H1 (cell line): ENCODE measurements around the gene SLCO4C1. TPM values are rescaled to one million over a fixed set of nuclear protein-coding genes. Genes with fewer than 3 reads are reported as not detected.

Experiments
- CTCF ChIA-PET: fragments of 300-600 bp; sonication (Branson Sonifier 250); formaldehyde crosslinking; loops from one replicate; lab custom pipeline; 2021; ENCODE audit not compliant: partially characterized antibody; lab: Charles Lee
- POLR2A ChIA-PET: fragments of 300-600 bp; sonication (Branson Sonifier 250); formaldehyde crosslinking; loops from one replicate; lab custom pipeline; 2021; ENCODE audit warnings: inconsistent platforms; ENCODE audit not compliant: partially characterized antibody; lab: Charles Lee
- DNase-seq, 2 experiments: peaks; one replicate each; pipeline versions ENCODE4 v3.0.0 to v3.0.0-alpha.2; 2010 to 2022; ENCODE audit warnings: low spot score in 2 of 2, low read depth in 1 of 2, mixed read lengths in 1 of 2
- FAIRE-seq: peaks from 2 replicates; lab custom pipeline; 2011; peaks lifted over from hg19 to GRCh38; lab: Jason Lieb, UNC
- H2AFZ ChIP-seq: 2 replicates; pipeline ENCODE4 v1.8.1; 2012; ENCODE audit warnings: low read length, inconsistent platforms
- H2AK5ac ChIP-seq: 2 replicates; pipeline ENCODE4 v1.6.1; 2013; ENCODE audit warnings: low read depth, low read length
- H2BK120ac ChIP-seq: replicated peaks from 2 replicates; pipeline ENCODE3; 2013; ENCODE audit warnings: low read depth, low read length, inconsistent platforms
- H2BK12ac ChIP-seq: 2 replicates; pipeline ENCODE4 v1.6.1; 2013; ENCODE audit warnings: low read depth, low read length
- H2BK15ac ChIP-seq: 2 replicates; pipeline ENCODE4 v1.6.1; 2013; ENCODE audit warnings: low read length
- H2BK20ac ChIP-seq: 2 replicates; pipeline ENCODE4 v1.6.1; 2013; ENCODE audit warnings: low read length
- H2BK5ac ChIP-seq: 2 replicates; pipeline ENCODE4 v1.6.1; 2013; ENCODE audit warnings: low read depth, low read length
- H3K14ac ChIP-seq: 2 replicates; pipeline ENCODE4 v1.6.1; 2013; ENCODE audit warnings: inconsistent platforms; ENCODE audit not compliant: insufficient read length
- H3K18ac ChIP-seq: 2 replicates; pipeline ENCODE4 v1.6.1; 2013; ENCODE audit warnings: low read length; ENCODE audit errors: extremely low read depth
- H3K23ac ChIP-seq: 2 replicates; pipeline ENCODE4 v1.6.1; 2013; ENCODE audit warnings: inconsistent platforms; ENCODE audit not compliant: insufficient read length
- H3K23me2 ChIP-seq: 2 replicates; pipeline ENCODE4 v1.6.1; 2013; ENCODE audit warnings: low read depth, low read length
- H3K27ac ChIP-seq: 2 replicates; pipeline ENCODE4 v1.6.1; 2011; ENCODE audit warnings: low read depth, low read length, inconsistent platforms
- H3K27me3 ChIP-seq, 4 experiments: replicated peaks in 1 of 4; 1 replicate in 1 of 4; 2 replicates in 3 of 4; pipeline versions ENCODE4 v1.6.1 to v1.8.1; 2011 to 2013; ENCODE audit warnings: low read length in 3 of 4, mild to moderate bottlenecking in 3 of 4, inconsistent platforms in 2 of 4, mixed read lengths in 2 of 4, moderate library complexity in 1 of 4; ENCODE audit not compliant: control insufficient read depth in 3 of 4, insufficient read depth in 3 of 4; ENCODE audit errors: extremely low read depth in 1 of 4
- H3K36me3 ChIP-seq, 4 experiments: 2 replicates each; pipeline versions ENCODE4 v1.6.1 to v1.8.1; 2011 to 2013; ENCODE audit warnings: mild to moderate bottlenecking in 4 of 4, low read length in 3 of 4, moderate library complexity in 2 of 4, control low read depth in 1 of 4, inconsistent platforms in 1 of 4; ENCODE audit not compliant: insufficient read depth in 4 of 4, control insufficient read depth in 2 of 4
- H3K4ac ChIP-seq: replicated peaks from 2 replicates; pipeline ENCODE3; 2013; ENCODE audit warnings: low read length, low read depth, mixed read lengths, inconsistent platforms; ENCODE audit not compliant: insufficient read length
- H3K4me1 ChIP-seq, 4 experiments: replicated peaks in 1 of 4; 1 replicate in 1 of 4; 2 replicates in 3 of 4; pipeline versions ENCODE4 v1.6.1 to v1.8.1; 2011 to 2013; ENCODE audit warnings: low read length in 3 of 4, inconsistent platforms in 2 of 4, mixed read lengths in 1 of 4; ENCODE audit not compliant: insufficient read depth in 4 of 4, control insufficient read depth in 3 of 4
- H3K4me2 ChIP-seq, 2 experiments: 2 replicates each; pipeline versions ENCODE4 v1.6.1 to v1.8.1; 2011 to 2013; ENCODE audit warnings: low read depth in 2 of 2, low read length in 2 of 2, control low read depth in 1 of 2, inconsistent platforms in 1 of 2, mild to moderate bottlenecking in 1 of 2; ENCODE audit not compliant: insufficient read depth in 1 of 2
- H3K4me3 ChIP-seq, 4 experiments: fragments of 200-600, 300-600 bp in 1 of 4; sonication (generic), shearing (Covaris generic), sonication (Bioruptor Twin) in 1 of 4; 2 replicates each; pipeline versions ENCODE4 v1.5.1 to v1.8.1; 2011 to 2016; ENCODE audit warnings: low read length in 4 of 4, low read depth in 3 of 4, control low read depth in 2 of 4, inconsistent platforms in 2 of 4, mild to moderate bottlenecking in 2 of 4, mixed read lengths in 1 of 4, moderate library complexity in 1 of 4; ENCODE audit not compliant: insufficient read depth in 2 of 4; ENCODE audit errors: extremely low read depth in 1 of 4
- H3K56ac ChIP-seq: replicated peaks from 2 replicates; pipeline ENCODE3; 2013; ENCODE audit warnings: low read depth, mild to moderate bottlenecking, mixed read lengths, low read length, inconsistent platforms; ENCODE audit not compliant: insufficient read length
- H3K79me1 ChIP-seq: 2 replicates; pipeline ENCODE4 v1.6.1; 2013; ENCODE audit warnings: low read depth, low read length, control low read depth
- H3K79me2 ChIP-seq, 2 experiments: 2 replicates each; pipeline versions ENCODE4 v1.6.1 to v1.8.1; 2012 to 2013; ENCODE audit warnings: low read length in 2 of 2, mild to moderate bottlenecking in 2 of 2, inconsistent platforms in 1 of 2; ENCODE audit not compliant: insufficient read depth in 2 of 2, control insufficient read depth in 1 of 2
- H3K9ac ChIP-seq, 4 experiments: replicated peaks in 1 of 4; 1 replicate in 1 of 4; 2 replicates in 3 of 4; pipeline versions ENCODE4 v1.6.1 to v1.8.1; 2011 to 2013; ENCODE audit warnings: low read depth in 3 of 4, low read length in 3 of 4, control low read depth in 2 of 4, mild to moderate bottlenecking in 2 of 4, moderate library complexity in 2 of 4, inconsistent platforms in 1 of 4; ENCODE audit errors: extremely low read depth in 1 of 4
- H3K9me3 ChIP-seq, 2 experiments: 2 replicates each; pipeline versions ENCODE4 v1.6.1 to v1.8.1; 2012 to 2013; ENCODE audit warnings: mild to moderate bottlenecking in 2 of 2, moderate library complexity in 2 of 2, control low read depth in 1 of 2, inconsistent platforms in 1 of 2, low read depth in 1 of 2, low read length in 1 of 2, mixed read lengths in 1 of 2; ENCODE audit not compliant: insufficient read depth in 2 of 2
- H4K20me1 ChIP-seq, 2 experiments: replicated peaks in 1 of 2; 2 replicates each; pipeline versions ENCODE3 to v1.8.1; 2011 to 2013; ENCODE audit warnings: inconsistent platforms in 2 of 2, low read length in 2 of 2, mild to moderate bottlenecking in 1 of 2; ENCODE audit not compliant: insufficient read depth in 2 of 2, control insufficient read depth in 1 of 2
- H4K5ac ChIP-seq: 2 replicates; pipeline ENCODE4 v1.6.1; 2013; ENCODE audit warnings: low read length, low read depth, mixed read lengths, inconsistent platforms; ENCODE audit not compliant: insufficient read length
- H4K8ac ChIP-seq: 2 replicates; pipeline ENCODE4 v1.8.0; 2013; ENCODE audit warnings: mild to moderate bottlenecking, moderate library complexity, low read length, inconsistent platforms; ENCODE audit not compliant: insufficient read depth; ENCODE audit errors: extremely low read depth
- H4K91ac ChIP-seq: replicated peaks from 2 replicates; pipeline ENCODE3; 2013; ENCODE audit warnings: low read length, mixed read lengths, inconsistent platforms; ENCODE audit not compliant: insufficient read length
- ASH2L ChIP-seq: fragments of 200-600, 300-600 bp; sonication (generic); IDR thresholded peaks from one replicate; pipeline ENCODE4 v1.7.1; 2017; ENCODE audit warnings: low read length
- CBX8 ChIP-seq: fragments of 300-800, 300-1000 bp; sonication (generic); IDR thresholded peaks from 2 replicates; pipeline ENCODE4 v1.7.1; 2016; ENCODE audit warnings: low read depth, low read length, borderline replicate concordance
- CREB1 ChIP-seq: IDR thresholded peaks from 2 replicates; pipeline ENCODE4 v1.6.1; 2012; ENCODE audit warnings: inconsistent platforms
- EZH2 ChIP-seq: fragments of 200-600 bp; sonication (generic); IDR thresholded peaks from 2 replicates; pipeline ENCODE4 v1.7.1; 2012; ENCODE audit warnings: low read depth, mild to moderate bottlenecking, moderate library complexity, low read length, inconsistent platforms; ENCODE audit not compliant: severe bottlenecking
- GABPA ChIP-seq: IDR thresholded peaks from 2 replicates; pipeline ENCODE4 v1.6.1; 2011; ENCODE audit warnings: mild to moderate bottlenecking, low read length, moderate library complexity, borderline replicate concordance; ENCODE audit not compliant: insufficient read depth
- POLR2AphosphoS5 ChIP-seq: IDR thresholded peaks from 2 replicates; pipeline ENCODE4 v1.6.1; 2011; ENCODE audit warnings: low read depth, low read length
- SAP30 ChIP-seq: fragments of 300-600 bp; sonication (generic); IDR thresholded peaks from 2 replicates; pipeline ENCODE4 v1.7.1; 2012; ENCODE audit warnings: low read length, moderate library complexity, mild to moderate bottlenecking, inconsistent platforms; ENCODE audit not compliant: insufficient read depth, insufficient replicate concordance
- SIRT6 ChIP-seq: IDR thresholded peaks from one replicate; pipeline ENCODE4 v1.7.1; 2012; ENCODE audit warnings: low read length, inconsistent platforms
- SP4 ChIP-seq: IDR thresholded peaks from 2 replicates; pipeline ENCODE4 v1.6.1; 2012; ENCODE audit warnings: low read length, inconsistent platforms
- SUZ12 ChIP-seq: fragments of 200-600 bp; sonication (generic); IDR thresholded peaks from 2 replicates; pipeline ENCODE4 v1.6.1; 2012; ENCODE audit warnings: mild to moderate bottlenecking, inconsistent platforms, low read length, moderate library complexity, mixed read lengths
- USF2 ChIP-seq: IDR thresholded peaks from 2 replicates; pipeline ENCODE4 v1.6.1; 2011; ENCODE audit warnings: low read length, improper control_type of control experiment
- WGBS, 2 experiments: shearing (Covaris generic) in 1 of 2; methylation state at CpG; one replicate each; pipeline versions ENCODE4 v1.1.6 to v1.1.7; 2013 to 2015; ENCODE audit warnings: low lambda C conversion rate in 2 of 2, mixed read lengths in 2 of 2, inconsistent platforms in 1 of 2, low coverage in 1 of 2, missing lambda C conversion rate in 1 of 2; ENCODE audit not compliant: insufficient replicate concordance in 2 of 2, insufficient coverage in 1 of 2, insufficient read length in 1 of 2; ENCODE audit errors: extremely low coverage in 1 of 2, missing lambda C conversion rate in 1 of 2; 5-methylcytosine and 5-hydroxymethylcytosine counted together
- polyA plus RNA-seq, 7 experiments: library from polyadenylated mRNA; depleted of rRNA in 3 of 7; stranded (reverse) in 5 of 7; unstranded in 2 of 7; fragments of >200 nt in 5 of 7; fragments of 200-250 nt in 2 of 7; gene quantifications; 1 replicate in 5 of 7; 2 replicates in 1 of 7; 4 replicates in 1 of 7; pipeline versions ENCODE4 v1.2.1 to v1.2.3, GENCODE V29; 2011 to 2013; ENCODE audit warnings: missing spikeins in 2 of 7, mixed read lengths in 2 of 7
- total RNA-seq: library from RNA; stranded (reverse); fragmentation: NEBNext Ultra II Directional; extraction: Animal tissue kit (Norgen Biotek cat#: 25700); gene quantifications from 2 replicates; pipeline ENCODE4 v1.2.1, GENCODE V29; 2021

The SLCO4C1 gene
- total and polyA plus RNA-seq, 2 of the 8 experiments (the other 6 are each of a cell fraction or from before 2014, with no cell fraction given), result 1.3 to 4.9 TPM

- no peak overlapping the region for H3K4me3 ChIP-seq
- no peak overlapping the region for H2BK15ac ChIP-seq
- H3K4me1 ChIP-seq, result no peaks in the 10 kb centered on the region
- H3K27ac ChIP-seq, result no peak overlapping the region
- no peak overlapping the region for H3K9ac ChIP-seq
- no peaks in the 10 kb centered on the region for H3K36me3 ChIP-seq
- H3K23me2 ChIP-seq, result no peaks in the 10 kb centered on the region
- ChIA-PET POLR2A (no interaction called here), CTCF (interaction anchor here (0.6 kb wide), 2 partner anchors 374 to 1412 kb away, joined by 3 to 4 read pairs; no protein-coding TSS in a partner anchor)
- no peak overlapping the region for H3K56ac ChIP-seq
- H3K23ac ChIP-seq, result no peak overlapping the region
- H4K91ac ChIP-seq, result no peak overlapping the region
- no peak for DNase-seq
- no peak overlapping the region for H3K18ac ChIP-seq
- H3K79me2 ChIP-seq, result no peaks in the 10 kb centered on the region
- no peak overlapping the region for H2AK5ac ChIP-seq
- H2BK20ac ChIP-seq, result no peak overlapping the region
- WGBS, 2 experiments, result 92% methylated on average over 2 of the region's 2 CpGs; no CpG with 5 or more reads in 1 of the 2 experiments
- no peaks in the 10 kb centered on the region for H4K20me1 ChIP-seq
- H3K9me3 ChIP-seq, result no peaks in the 10 kb centered on the region
- H2BK5ac ChIP-seq, result no peak overlapping the region
- no peak overlapping the region for H4K8ac ChIP-seq
- no peaks in the 10 kb centered on the region for H3K27me3 ChIP-seq
- FAIRE-seq, result no peak
- no peak overlapping the region for H3K4ac ChIP-seq
- H4K5ac ChIP-seq, result no peak overlapping the region
- H3K79me1 ChIP-seq, result no peaks in the 10 kb centered on the region
- no peak overlapping the region for H2BK120ac ChIP-seq
- no peak overlapping the region for H3K14ac ChIP-seq
- H2AFZ ChIP-seq, result no peak overlapping the region
- no peak overlapping the region for H3K4me2 ChIP-seq
- TF ChIP-seq SAP30, result no peak
- no peak for TF ChIP-seq CBX8
- TF ChIP-seq GABPA, result no peak
- TF ChIP-seq SUZ12, result no peak
- no peak for TF ChIP-seq EZH2
- no peak for TF ChIP-seq ASH2L
- TF ChIP-seq SP4, result no peak
- no peak for TF ChIP-seq POLR2AphosphoS5
- no peak for TF ChIP-seq USF2
- no peak for TF ChIP-seq SIRT6
- no peak for TF ChIP-seq CREB1
- TF ChIP-seq, all 59 proteins: peak for 0
- H2BK12ac ChIP-seq, result no peak overlapping the region
Measured at GRCh38 chr5:102324714-102325113, 28.6 kb upstream of the SLCO4C1 start.
